Activated T-cell treated with anti-CD3 and anti-CD28 coated beads, Interleukin-2, amount 50 U/mL, for 1 hour (primary cell): ENCODE results near the gene SAMSN1.

Experiments
- DNase-seq: peaks from one replicate; pipeline ENCODE4 v3.0.0-alpha.2; 2020

SAMSN1 gene

GRCh38 chr21:14483296-14483695, 62.8 kb downstream of the SAMSN1 start:
- DNase-seq = no peak

GRCh38 chr21:14482165-14482564, 64.0 kb downstream of the SAMSN1 start:
- no peak for DNase-seq

GRCh38 chr21:14480411-14481031, 65.6 kb downstream of the SAMSN1 start:
- no peak for DNase-seq

GRCh38 chr21:14479241-14479786, 66.8 kb downstream of the SAMSN1 start:
- DNase-seq = no peak

GRCh38 chr21:14477841-14478240, 68.3 kb downstream of the SAMSN1 start:
- DNase-seq = no peak

GRCh38 chr21:14477133-14477532, 69.0 kb downstream of the SAMSN1 start:
- DNase-seq = no peak

GRCh38 chr21:14474995-14475394, 71.1 kb downstream of the SAMSN1 start:
- DNase-seq = no peak

- DNase-seq = no peak
Measured at GRCh38 chr21:14469641-14470040, 76.5 kb downstream of the SAMSN1 start.

GRCh38 chr21:14466715-14467114, 79.4 kb downstream of the SAMSN1 start:
- no peak for DNase-seq

GRCh38 chr21:14457762-14458161, 88.4 kb downstream of the SAMSN1 start:
- DNase-seq = no peak

GRCh38 chr21:14456911-14457310, 89.2 kb downstream of the SAMSN1 start:
- DNase-seq = no peak

- no peak for DNase-seq
Measured at GRCh38 chr21:14454016-14455009, 91.8 kb downstream of the SAMSN1 start.

GRCh38 chr21:14453339-14454015, 92.6 kb downstream of the SAMSN1 start:
- no peak for DNase-seq

- no peak for DNase-seq
Measured at GRCh38 chr21:14452727-14453241, 93.3 kb downstream of the SAMSN1 start.

- DNase-seq = no peak
Measured at GRCh38 chr21:14452031-14452726, 93.9 kb downstream of the SAMSN1 start.

- no peak for DNase-seq
Measured at GRCh38 chr21:14451546-14451945, 94.6 kb downstream of the SAMSN1 start.

- DNase-seq = no peak
Measured at GRCh38 chr21:14448784-14449183, 97.3 kb downstream of the SAMSN1 start.

- DNase-seq = no peak
Measured at GRCh38 chr21:14438211-14438610, 107.9 kb downstream of the SAMSN1 start.

GRCh38 chr21:14435423-14435822, 110.7 kb downstream of the SAMSN1 start:
- no peak for DNase-seq
